Measurements from ENCODE around the gene FDX2. TPM values are rescaled to one million over a fixed set of nuclear protein-coding genes. Genes with fewer than 3 reads are reported as not detected.

The FDX2 gene
- total and polyA plus RNA-seq, 2 of the 4 experiments (the other 2 are of a cell fraction) = 39.8 to 72.0 TPM

DNA sequence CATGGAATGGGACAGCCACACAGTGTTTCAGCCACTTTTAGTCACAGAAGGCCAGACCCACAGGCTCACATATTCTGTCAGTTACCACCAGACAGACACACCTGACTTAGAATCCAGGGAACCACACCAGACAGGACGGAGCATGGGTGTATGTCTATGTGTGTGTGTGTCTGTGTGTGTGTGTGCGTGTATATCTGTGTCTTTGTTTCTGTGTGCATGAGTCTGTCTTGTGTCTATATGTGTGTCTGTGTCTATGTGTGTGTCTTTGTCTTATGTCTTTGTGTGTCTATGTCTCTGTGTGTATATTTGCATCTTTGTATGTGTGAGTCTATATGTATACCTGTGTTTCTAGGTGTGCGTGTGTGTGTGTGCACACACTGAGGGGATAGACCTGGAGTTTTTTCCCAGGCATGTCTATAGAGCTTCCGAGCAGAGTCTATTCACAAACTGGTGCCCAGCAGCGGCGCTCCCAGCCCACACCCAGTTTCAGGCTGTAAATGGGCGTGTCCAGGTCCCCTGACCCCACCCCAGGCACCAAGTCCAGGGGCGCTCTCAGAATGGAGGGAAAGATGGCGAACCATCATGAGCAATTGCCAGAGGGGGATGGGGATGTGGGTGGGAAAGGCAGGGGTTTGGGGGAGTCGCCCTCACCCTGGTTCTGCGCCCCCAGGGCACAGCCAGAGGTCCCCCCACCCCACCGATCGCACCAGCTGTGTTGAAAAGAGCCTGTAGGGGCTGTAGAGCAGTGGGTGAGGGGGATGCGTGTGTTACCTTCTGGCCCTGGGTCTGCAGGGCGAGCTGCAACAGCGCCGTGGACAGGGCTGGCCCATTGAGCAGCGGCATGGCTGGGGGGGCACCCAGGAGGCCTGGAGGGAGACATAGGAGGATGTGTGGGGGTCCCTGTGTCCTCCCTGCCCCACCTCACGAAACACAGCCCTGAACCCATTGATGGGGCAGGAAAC, 6.3 kb upstream of the FDX2 start (continued):
- TF ChIP-seq RAD21 (IDR thresholded peaks at IDR 0.05; ENCODE audit: low read length) (no peak), MAFK (IDR thresholded peaks at IDR 0.05; ENCODE audit: low read depth, low read length) (no peak)

DNA sequence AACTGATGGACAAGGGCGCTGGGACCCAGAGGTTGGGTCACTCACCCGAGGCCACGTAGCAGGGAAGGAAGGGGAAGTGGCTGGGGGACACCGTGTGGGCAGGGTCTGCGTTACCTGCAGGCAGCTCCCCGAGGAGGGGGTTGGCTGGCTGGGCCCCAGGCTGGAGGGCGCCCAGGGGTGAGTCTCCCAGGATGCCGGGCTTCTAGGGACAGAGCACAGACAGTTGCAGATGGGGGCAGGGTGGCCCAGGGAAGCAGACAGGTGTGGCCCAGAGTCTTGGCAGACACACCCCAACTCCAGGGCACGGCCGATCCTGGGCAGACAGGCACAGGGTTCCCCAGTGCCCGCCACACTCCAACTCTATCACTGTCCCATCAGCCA, 5.6 kb upstream of the FDX2 start:
- in situ Hi-C loops (cut with MboI; ENCODE audit: low sequenced_read_pairs) (no loop called here), dilution Hi-C loops (cut with HindIII; ENCODE audit: low sequenced_read_pairs, unreplicated experiment) (no loop called here), intact Hi-C loops (cut with micrococcal nuclease) (no loop called here)
- Histone ChIP-seq H2AK5ac (ENCODE audit: low read depth, low read length) (no peak overlapping the region), H4K20me1 (ENCODE audit: insufficient read depth, low read length) (peaks cover 9% of the 10 kb centered on the region; the same call in 1 of the 2 replicates), H3K4me1 (ENCODE audit: control insufficient read depth, insufficient read depth, low read length) (no peaks in the 10 kb centered on the region), H3K14ac (replicated peaks; ENCODE audit: low read depth, low read length) (no peak overlapping the region), H2AFZ (replicated peaks; ENCODE audit: low read length, poor library complexity) (no peak overlapping the region), H3K56ac (ENCODE audit: extremely low read depth, insufficient read depth, low read length) (no peak overlapping the region), H3K4me3 (ENCODE audit: insufficient read depth, low read depth, low read length) (no peak overlapping the region), H3K4me2 (ENCODE audit: low read depth, low read length) (no peak overlapping the region), H3K27me3 (ENCODE audit: control insufficient read depth, insufficient read depth, low read length) (no peaks in the 10 kb centered on the region), H3K9ac (ENCODE audit: low read depth, low read length) (no peak overlapping the region), H4K8ac (ENCODE audit: low read depth in 2 of 2, low read length in 2 of 2) (no peak overlapping the region), H3K79me1 (ENCODE audit: low read depth in 1 of 2, low read length in 2 of 2) (peaks cover 8 to 11% of the 10 kb centered on the region in 2 experiments; a peak in 3 of 4 replicates), H3K23ac (ENCODE audit: low read depth, low read length) (no peak overlapping the region), H3K36me3 (ENCODE audit: control insufficient read depth, insufficient read depth, low read length) (peaks cover 70% of the 10 kb centered on the region), H3K4ac (ENCODE audit: low read depth, low read length) (no peak overlapping the region), H2BK15ac (ENCODE audit: low read depth, low read length) (no peak overlapping the region), H2BK5ac (ENCODE audit: low read depth, low read length, poor library complexity, severe bottlenecking) (no peak overlapping the region), H2BK120ac (ENCODE audit: low read depth, low read length) (no peak overlapping the region), H3K27ac (ENCODE audit: insufficient read depth, low read length) (no peak overlapping the region), H3K9me3 (ENCODE audit: control insufficient read depth, insufficient read depth, low read length) (no peaks in the 10 kb centered on the region), H4K5ac (ENCODE audit: low read depth, low read length) (no peak overlapping the region), H2AK9ac (replicated peaks; ENCODE audit: low read depth, low read length, poor library complexity) (no peak overlapping the region), H4K91ac (ENCODE audit: insufficient read depth, low read depth, low read length) (no peak overlapping the region), H3K9me1 (ENCODE audit: insufficient read depth, low read length) (no peaks in the 10 kb centered on the region), H2BK20ac (ENCODE audit: low read depth, low read length) (no peak overlapping the region), H3K18ac (ENCODE audit: low read depth, low read length) (no peak overlapping the region)
- ATAC-seq (ENCODE audit: low read depth) (no peak), DNase-seq (no peak)
- BruUV-seq (replicated peaks) = no TSS peak
- POLR2A ChIA-PET (ENCODE audit: unreplicated experiment) = interaction anchor here (0.6 kb wide), 1 partner anchor 1766 kb away, joined by 20 read pairs; no protein-coding TSS in a partner anchor
- CTCF ChIA-PET = no interaction called here
- WGBS, 2 experiments (ENCODE audit: extremely low coverage in 2 of 2, insufficient read length in 1 of 2) = 94% methylated on average over 5 of the region's 11 CpGs; no CpG with 5 or more reads in 1 of the 2 experiments
- no peak for TF ChIP-seq RFX5 (IDR thresholded peaks at IDR 0.05; ENCODE audit: low read depth, low read length)
- no peak for TF ChIP-seq CEBPB (IDR thresholded peaks at IDR 0.05; ENCODE audit: low read depth, low read length)
- no peak for TF ChIP-seq FOS (IDR thresholded peaks at IDR 0.05; ENCODE audit: low read depth, low read length)
- TF ChIP-seq, protein P1, sequence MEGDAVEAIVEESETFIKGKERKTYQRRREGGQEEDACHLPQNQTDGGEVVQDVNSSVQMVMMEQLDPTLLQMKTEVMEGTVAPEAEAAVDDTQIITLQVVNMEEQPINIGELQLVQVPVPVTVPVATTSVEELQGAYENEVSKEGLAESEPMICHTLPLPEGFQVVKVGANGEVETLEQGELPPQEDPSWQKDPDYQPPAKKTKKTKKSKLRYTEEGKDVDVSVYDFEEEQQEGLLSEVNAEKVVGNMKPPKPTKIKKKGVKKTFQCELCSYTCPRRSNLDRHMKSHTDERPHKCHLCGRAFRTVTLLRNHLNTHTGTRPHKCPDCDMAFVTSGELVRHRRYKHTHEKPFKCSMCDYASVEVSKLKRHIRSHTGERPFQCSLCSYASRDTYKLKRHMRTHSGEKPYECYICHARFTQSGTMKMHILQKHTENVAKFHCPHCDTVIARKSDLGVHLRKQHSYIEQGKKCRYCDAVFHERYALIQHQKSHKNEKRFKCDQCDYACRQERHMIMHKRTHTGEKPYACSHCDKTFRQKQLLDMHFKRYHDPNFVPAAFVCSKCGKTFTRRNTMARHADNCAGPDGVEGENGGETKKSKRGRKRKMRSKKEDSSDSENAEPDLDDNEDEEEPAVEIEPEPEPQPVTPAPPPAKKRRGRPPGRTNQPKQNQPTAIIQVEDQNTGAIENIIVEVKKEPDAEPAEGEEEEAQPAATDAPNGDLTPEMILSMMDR (conservative IDR thresholded peaks at IDR 0.05; ENCODE audit: low read depth, low read length) = no peak
- TF ChIP-seq RAD21 (IDR thresholded peaks at IDR 0.05; ENCODE audit: low read length) = no peak
- TF ChIP-seq MAFK (IDR thresholded peaks at IDR 0.05; ENCODE audit: low read depth, low read length) = no peak
- TF ChIP-seq, protein P2, sequence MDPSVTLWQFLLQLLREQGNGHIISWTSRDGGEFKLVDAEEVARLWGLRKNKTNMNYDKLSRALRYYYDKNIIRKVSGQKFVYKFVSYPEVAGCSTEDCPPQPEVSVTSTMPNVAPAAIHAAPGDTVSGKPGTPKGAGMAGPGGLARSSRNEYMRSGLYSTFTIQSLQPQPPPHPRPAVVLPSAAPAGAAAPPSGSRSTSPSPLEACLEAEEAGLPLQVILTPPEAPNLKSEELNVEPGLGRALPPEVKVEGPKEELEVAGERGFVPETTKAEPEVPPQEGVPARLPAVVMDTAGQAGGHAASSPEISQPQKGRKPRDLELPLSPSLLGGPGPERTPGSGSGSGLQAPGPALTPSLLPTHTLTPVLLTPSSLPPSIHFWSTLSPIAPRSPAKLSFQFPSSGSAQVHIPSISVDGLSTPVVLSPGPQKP (IDR thresholded peaks at IDR 0.05; ENCODE audit: borderline replicate concordance, low read depth, low read length) = no peak
- TF ChIP-seq POLR2A (IDR thresholded peaks at IDR 0.05; ENCODE audit: low read depth, low read length) = no peak
- no peak for TF ChIP-seq MAZ (IDR thresholded peaks at IDR 0.05; ENCODE audit: borderline replicate concordance, low read depth, low read length)
- TF ChIP-seq, protein P3, sequence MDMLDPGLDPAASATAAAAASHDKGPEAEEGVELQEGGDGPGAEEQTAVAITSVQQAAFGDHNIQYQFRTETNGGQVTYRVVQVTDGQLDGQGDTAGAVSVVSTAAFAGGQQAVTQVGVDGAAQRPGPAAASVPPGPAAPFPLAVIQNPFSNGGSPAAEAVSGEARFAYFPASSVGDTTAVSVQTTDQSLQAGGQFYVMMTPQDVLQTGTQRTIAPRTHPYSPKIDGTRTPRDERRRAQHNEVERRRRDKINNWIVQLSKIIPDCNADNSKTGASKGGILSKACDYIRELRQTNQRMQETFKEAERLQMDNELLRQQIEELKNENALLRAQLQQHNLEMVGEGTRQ (IDR thresholded peaks at IDR 0.05; ENCODE audit: low read depth, low read length) = no peak
- TF ChIP-seq NFE2L2 (IDR thresholded peaks at IDR 0.05; ENCODE audit: low read depth, low read length) = no peak
- no peak for TF ChIP-seq MXI1 (IDR thresholded peaks at IDR 0.05; ENCODE audit: borderline replicate concordance, low read depth, low read length)
